Endothelial cell of umbilical vein (primary cell): ENCODE measurements around the gene FZD1. TPM values are rescaled to one million over a fixed set of nuclear protein-coding genes. Genes with fewer than 3 reads are reported as not detected.
A peak's percentile ranks its signal among the peaks of the same experiment; 100 is the strongest.

Experiments used
- BruUV-seq: library from RNA; stranded (reverse); fragments of 400-500 nt; replicated peaks from 2 replicates; lab custom pipeline; 2021; lab: Mats Ljungman, UMichigan
- CTCF ChIA-PET: fragments of 300-600, 350-600 bp; sonication (Branson Sonifier 250); formaldehyde crosslinking; loops from one replicate; lab custom pipeline; 2021; ENCODE audit warnings: antibody characterized with exemption, inconsistent platforms; lab: Charles Lee
- POLR2A ChIA-PET: fragments of 300-600, 350-600 bp; sonication (Branson Sonifier 250); formaldehyde crosslinking; loops from one replicate; lab custom pipeline; 2021; ENCODE audit warnings: antibody characterized with exemption, inconsistent platforms; lab: Charles Lee
- DNase-seq: peaks from one replicate; pipeline ENCODE4 v3.0.0-alpha.2; 2011; ENCODE audit warnings: low read depth, low spot score
- FAIRE-seq: peaks from 2 replicates; lab custom pipeline; 2011; peaks lifted over from hg19 to GRCh38; lab: Jason Lieb, UNC
- H2AFZ ChIP-seq: 2 replicates; pipeline ENCODE4 v1.6.0; 2012; ENCODE audit warnings: low read depth, low read length, control low read depth, inconsistent platforms
- H3K27ac ChIP-seq: 2 replicates; pipeline ENCODE4 v1.5.1; 2011; ENCODE audit warnings: low read depth, mild to moderate bottlenecking, control low read depth, low read length, moderate library complexity; ENCODE audit not compliant: insufficient read depth
- H3K27me3 ChIP-seq, 2 experiments: 2 replicates each; pipeline versions ENCODE4 v1.6.0 to v1.6.1; 2011; ENCODE audit warnings: low read length in 2 of 2, mixed read lengths in 1 of 2; ENCODE audit not compliant: control insufficient read depth in 2 of 2, insufficient read depth in 2 of 2
- H3K36me3 ChIP-seq, 2 experiments: 2 replicates in 1 of 2; 3 replicates in 1 of 2; pipeline ENCODE4 v1.5.1; 2011; ENCODE audit warnings: low read length in 2 of 2, mild to moderate bottlenecking in 1 of 2, moderate library complexity in 1 of 2; ENCODE audit not compliant: control insufficient read depth in 2 of 2, insufficient read depth in 2 of 2; ENCODE audit errors: extremely low read depth in 1 of 2
- H3K4me1 ChIP-seq: 3 replicates; pipeline ENCODE4 v1.5.1; 2011; ENCODE audit warnings: mild to moderate bottlenecking, low read length; ENCODE audit not compliant: control insufficient read depth, insufficient read depth; ENCODE audit errors: extremely low read depth
- H3K4me2 ChIP-seq: 2 replicates; pipeline ENCODE4 v1.6.1; 2011; ENCODE audit warnings: low read length, control low read depth, mixed read lengths; ENCODE audit not compliant: insufficient read depth
- H3K4me3 ChIP-seq, 3 experiments: fragments of 200-600 bp in 1 of 3; sonication (generic), shearing (Covaris generic) in 1 of 3; replicated peaks in 1 of 3; 2 replicates each; pipeline ENCODE4 v1.5.1; 2011 to 2016; ENCODE audit warnings: control low read depth in 3 of 3, low read length in 3 of 3, mild to moderate bottlenecking in 2 of 3, inconsistent platforms in 1 of 3, low read depth in 1 of 3, moderate library complexity in 1 of 3; ENCODE audit not compliant: insufficient read depth in 1 of 3
- H3K79me2 ChIP-seq: 2 replicates; pipeline ENCODE4 v1.6.0; 2012; ENCODE audit warnings: low read length, inconsistent platforms; ENCODE audit not compliant: control insufficient read depth, insufficient read depth
- H3K9ac ChIP-seq: replicated peaks from 2 replicates; pipeline ENCODE3; 2011; ENCODE audit warnings: low read length, control low read depth; ENCODE audit not compliant: insufficient read depth; ENCODE audit errors: extremely low read depth
- H3K9me1 ChIP-seq: replicated peaks from 3 replicates; pipeline ENCODE4 v1.6.0; 2011; ENCODE audit warnings: mild to moderate bottlenecking, low read length; ENCODE audit not compliant: control insufficient read depth, insufficient read depth; ENCODE audit errors: extremely low read depth
- H3K9me3 ChIP-seq: replicated peaks from 2 replicates; pipeline ENCODE4 v1.5.1; 2012; ENCODE audit warnings: low read length, inconsistent platforms; ENCODE audit not compliant: control insufficient read depth, insufficient read depth
- H4K20me1 ChIP-seq: replicated peaks from 2 replicates; pipeline ENCODE3; 2011; ENCODE audit warnings: mild to moderate bottlenecking, low read length; ENCODE audit not compliant: control insufficient read depth, insufficient read depth; ENCODE audit errors: extremely low read depth
- CTCF ChIP-seq, 2 donors: IDR thresholded peaks; 1 replicate in 1 of 2; 2 replicates in 1 of 2; pipeline ENCODE4 v1.5.1; 2011; ENCODE audit warnings: low read length in 2 of 2, mild to moderate bottlenecking in 2 of 2, moderate library complexity in 2 of 2, control low read depth in 1 of 2, inconsistent platforms in 1 of 2, low read depth in 1 of 2; ENCODE audit not compliant: insufficient read depth in 1 of 2; ENCODE audit errors: extremely low read depth in 1 of 2
- EZH2 ChIP-seq: IDR thresholded peaks from 2 replicates; pipeline ENCODE4 v1.6.1; 2012; ENCODE audit warnings: borderline replicate concordance, low read depth, mild to moderate bottlenecking, moderate library complexity, low read length, inconsistent platforms; ENCODE audit not compliant: severe bottlenecking
- FOS ChIP-seq: IDR thresholded peaks from 2 replicates; pipeline ENCODE4 v1.6.1; 2011; ENCODE audit warnings: mild to moderate bottlenecking, low read length, moderate library complexity, borderline replicate concordance; ENCODE audit not compliant: insufficient read depth
- GATA2 ChIP-seq: IDR thresholded peaks from 2 replicates; pipeline ENCODE4 v1.7.0; 2011; ENCODE audit warnings: low read depth, mild to moderate bottlenecking, moderate library complexity, mixed read lengths, low read length; ENCODE audit not compliant: insufficient read length, insufficient read depth
- JUN ChIP-seq: IDR thresholded peaks from 2 replicates; pipeline ENCODE4 v1.6.1; 2011; ENCODE audit warnings: borderline replicate concordance, low read depth; ENCODE audit not compliant: insufficient read length, insufficient read depth
- POLR2A ChIP-seq: IDR thresholded peaks from 2 replicates; pipeline ENCODE4 v1.6.1; 2012; ENCODE audit warnings: low read depth, mild to moderate bottlenecking, control low read depth, low read length
- POLR2AphosphoS5 ChIP-seq: IDR thresholded peaks from 2 replicates; pipeline ENCODE4 v1.6.1; 2012; ENCODE audit warnings: low read depth, mild to moderate bottlenecking, control low read depth, low read length, moderate library complexity; ENCODE audit not compliant: insufficient read depth
- dilution Hi-C: fragments of 300-500 bp; cut with MboI; formaldehyde crosslinking; loops from one replicate; pipeline ENCODE4 v1.15.0; 2019; ENCODE audit warnings: low sequenced_read_pairs; ENCODE audit not compliant: extremely low pct_ligation_motif_present
- intact Hi-C: fragments of 100-400 bp; cut with micrococcal nuclease; formaldehyde crosslinking; loops from one replicate; pipeline ENCODE4 v1.10.0; 2022
- polyA plus RNA-seq, 4 experiments: library from polyadenylated mRNA; depleted of rRNA in 3 of 4; stranded (reverse) in 3 of 4; unstranded in 1 of 4; fragments of >200 nt; gene quantifications; 2 replicates each; pipeline versions ENCODE4 v1.2.1 to v1.2.3, GENCODE V29; 2011 to 2012; ENCODE audit warnings: missing spikeins in 1 of 4
- total RNA-seq: library from RNA; stranded (reverse); gene quantifications from 2 replicates; pipeline ENCODE4 v1.2.3, GENCODE V29; 2021

The FZD1 gene
- total and polyA plus RNA-seq, 2 donors (not counting 3 experiments of a cell fraction or from before 2014, with no cell fraction given), result 2.4 to 3.4 TPM

- ChIA-PET CTCF (interaction anchor here (1.0 to 3.2 kb wide), 5 partner anchors 11 to 49 kb away, joined by 3 to 10 read pairs (median 6); no protein-coding TSS in a partner anchor), POLR2A (no interaction called here)
- FAIRE-seq (peak; percentile 93), DNase-seq (peak; percentile 68)
- Histone ChIP-seq H3K27me3 (peaks cover 9 to 16% of the 10 kb centered on the region in 2 experiments), H4K20me1 (no peaks in the 10 kb centered on the region), H2AFZ (no peak overlapping the region), H3K36me3 (no peaks in the 10 kb centered on the region), H3K27ac (no peak overlapping the region), H3K9ac (no peak overlapping the region), H3K79me2 (no peaks in the 10 kb centered on the region), H3K4me1 (peaks cover 12% of the 10 kb centered on the region), H3K4me3 (no peak overlapping the region), H3K9me1 (no peaks in the 10 kb centered on the region), H3K4me2 (peak overlapping the region; percentile 20), H3K9me3 (no peaks in the 10 kb centered on the region)
- dilution Hi-C loops, result no loop called here
- peak; percentile 87 for TF ChIP-seq POLR2AphosphoS5
- peak; percentile 19 for TF ChIP-seq POLR2A
- no peak for TF ChIP-seq JUN
- TF ChIP-seq FOS, result peak; percentile 36
- peak; percentile 79 for TF ChIP-seq GATA2
- no peak for TF ChIP-seq CTCF (IDR thresholded peaks at IDR 0.05; ENCODE audit: extremely low read depth in 1 of 2, insufficient read depth in 1 of 2, low read depth in 1 of 2, low read length in 2 of 2)
- TF ChIP-seq EZH2, result no peak
- BruUV-seq, result no TSS peak
- intact Hi-C loops, result loop anchor here (1.0 kb wide), 1 partner anchor 25 kb away; the partner anchor contains the start of gene FZD1
Observed at GRCh38 chr7:91239171-91239604, 25.0 kb upstream of the FZD1 start.
